Spinal cord (tissue), 10 donors: Measurements from ENCODE around the gene KRT81. TPM values are rescaled to one million over a fixed set of nuclear protein-coding genes. Genes with fewer than 3 reads are reported as not detected.

Experiments used
- DNase-seq, 6 donors: peaks; one replicate each; pipeline versions ENCODE4 v3.0.0 to v3.0.0-alpha.2; 2013 to 2015; ENCODE audit warnings: low spot score in 6 of 6, low read depth in 4 of 6
- H3K27ac ChIP-seq: one replicate; pipeline ENCODE4 v1.5.1; 2013; ENCODE audit warnings: low read depth, low read length, control low read depth
- H3K27me3 ChIP-seq: one replicate; pipeline ENCODE4 v1.6.1; 2013; ENCODE audit warnings: low read length; ENCODE audit not compliant: control insufficient read depth, insufficient read depth
- H3K36me3 ChIP-seq: one replicate; pipeline ENCODE4 v1.6.1; 2013; ENCODE audit warnings: low read length; ENCODE audit not compliant: control insufficient read depth, insufficient read depth
- H3K4me1 ChIP-seq: one replicate; pipeline ENCODE4 v1.6.1; 2013; ENCODE audit warnings: low read length; ENCODE audit not compliant: control insufficient read depth, insufficient read depth
- H3K4me3 ChIP-seq: one replicate; pipeline ENCODE4 v1.5.1; 2013; ENCODE audit warnings: low read depth, low read length, control low read depth
- H3K9me3 ChIP-seq: one replicate; pipeline ENCODE4 v1.6.1; 2013; ENCODE audit warnings: low read length; ENCODE audit not compliant: control insufficient read depth, insufficient read depth
- WGBS: methylation state at CpG from one replicate; pipeline ENCODE4 v1.1.5; 2013; ENCODE audit warnings: missing lambda C conversion rate; ENCODE audit not compliant: insufficient coverage; 5-methylcytosine and 5-hydroxymethylcytosine counted together
- polyA plus RNA-seq, 2 donors: library from polyadenylated mRNA; unstranded; fragments of 120-200 nt; gene quantifications; one replicate each; pipeline ENCODE4 v1.2.1, GENCODE V29; 2013; ENCODE audit not compliant: insufficient read length in 2 of 2
- total RNA-seq, 2 donors: library from RNA; depleted of rRNA in 1 of 2; stranded (reverse); fragments of 120-200 nt in 1 of 2; fragments of >200 nt in 1 of 2; gene quantifications; one replicate each; pipeline versions ENCODE4 v1.2.3 to v1.2.4, GENCODE V29; 2013 to 2014
- donor health status: healthy.

The KRT81 gene
- total and polyA plus RNA-seq, 4 donors: 0.15 to 0.55 (median 0.17) TPM; not detected in 1

DNA sequence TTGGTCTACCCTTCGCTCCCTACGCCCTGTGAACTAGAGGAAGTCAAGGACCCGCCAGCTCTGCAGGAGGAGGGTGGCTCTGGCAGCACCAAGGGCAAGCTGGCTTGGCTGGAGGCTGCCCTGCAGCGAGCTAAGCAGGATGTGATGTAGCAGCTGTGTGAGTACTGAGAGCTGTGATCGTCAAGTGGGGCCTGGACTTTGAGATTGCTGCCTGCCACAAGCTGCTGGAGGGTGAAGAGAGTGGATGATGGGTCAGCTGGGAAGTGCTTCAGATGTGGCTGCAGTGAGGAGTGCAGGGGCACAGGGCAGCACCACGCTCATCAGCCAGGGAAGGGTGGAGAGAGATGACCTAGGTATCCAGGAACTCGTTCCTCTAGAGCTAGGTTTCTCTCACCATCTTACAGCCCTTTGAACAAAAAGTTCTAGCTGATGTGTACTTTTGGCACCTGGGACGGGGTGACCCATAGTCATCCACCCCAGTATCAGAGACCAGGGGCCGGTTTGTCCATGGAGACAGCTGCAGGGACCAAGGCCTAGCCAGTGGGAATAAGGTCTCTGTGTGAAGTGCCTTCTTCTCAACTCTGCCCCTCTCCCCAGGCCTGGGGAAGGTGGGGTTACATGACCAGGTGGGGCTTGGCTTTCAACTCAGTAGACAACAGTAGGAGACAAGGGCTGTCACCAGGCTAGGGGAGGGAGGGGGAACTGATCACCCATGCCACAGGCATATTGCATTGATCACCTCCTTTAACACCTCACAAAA lies 13.7 kb downstream of the KRT81 start:
- no peak for DNase-seq
- H3K27me3 ChIP-seq: no peaks in the 10 kb centered on the region
- no peak overlapping the region for H3K4me3 ChIP-seq
- no peaks in the 10 kb centered on the region for H3K9me3 ChIP-seq
- no peak overlapping the region for H3K27ac ChIP-seq
- H3K36me3 ChIP-seq: no peaks in the 10 kb centered on the region
- no peaks in the 10 kb centered on the region for H3K4me1 ChIP-seq
- WGBS: 88% methylated on average over 8 of the region's 9 CpGs

DNA sequence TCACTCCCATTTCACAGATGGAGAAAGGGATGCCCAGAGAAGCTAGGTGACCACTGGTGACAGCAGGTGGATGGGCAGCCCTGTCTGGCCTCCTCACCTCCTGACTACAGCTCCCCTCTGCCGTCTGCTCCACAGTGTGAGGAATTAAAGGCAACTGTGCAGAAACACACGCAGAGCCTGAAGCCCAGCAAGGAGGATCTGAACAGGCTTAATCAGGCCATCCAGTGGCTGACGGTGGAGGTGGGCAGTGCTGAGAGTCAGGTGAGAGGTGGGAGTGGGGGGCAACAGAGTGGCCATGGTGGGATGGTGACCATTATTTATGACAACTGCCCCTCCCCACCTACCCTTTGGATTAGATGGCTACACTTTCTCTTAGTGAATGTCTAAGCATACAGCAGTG lies 15.6 kb downstream of the KRT81 start:
- no peak for DNase-seq
- Histone ChIP-seq H3K9me3 (no peaks in the 10 kb centered on the region), H3K27ac (no peak overlapping the region), H3K36me3 (no peaks in the 10 kb centered on the region), H3K27me3 (no peaks in the 10 kb centered on the region), H3K4me1 (no peaks in the 10 kb centered on the region), H3K4me3 (no peak overlapping the region)
- 73% methylated on average over 2 of the region's 3 CpGs for WGBS

- no peak within 1 kb of the TSS for H3K4me3 ChIP-seq
- 45% methylated on average over 3 of the region's 3 CpGs for WGBS
- no peak within 1 kb of the TSS for H3K27ac ChIP-seq
- H3K4me1 ChIP-seq: no peaks in the 10 kb centered on the region
- no peak for DNase-seq
- H3K9me3 ChIP-seq: no peaks in the 10 kb centered on the region
- H3K27me3 ChIP-seq: no peaks in the 10 kb centered on the region
- H3K36me3 ChIP-seq: no peaks in the 10 kb centered on the region
Observed at GRCh38 chr12:52274521-52275120, 16.7 kb downstream of the KRT81 start, which contains the start of gene KRT86. TSS of gene KRT86 (plus strand) at chr12:52274645. CDS start at chr12:52301917, 27,272 bp downstream.

DNA sequence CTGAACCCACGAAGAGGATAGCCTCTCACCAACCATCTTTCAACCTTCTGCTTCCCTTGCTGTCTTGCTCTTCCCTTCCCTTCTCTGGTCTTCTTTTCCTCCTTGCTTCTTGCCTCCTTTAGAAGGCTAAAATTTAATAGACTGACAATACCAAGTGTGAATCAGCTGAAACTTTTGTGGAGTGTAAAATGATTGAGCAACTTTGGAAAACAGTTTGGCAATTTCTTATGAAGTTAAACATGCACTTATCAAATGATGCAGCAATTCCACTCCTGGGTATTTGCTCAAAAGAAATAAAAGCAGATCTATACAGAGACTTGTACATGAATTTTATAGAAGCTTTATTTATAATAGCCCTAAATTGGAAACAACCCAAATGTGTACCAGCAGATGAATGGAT lies 20.2 kb downstream of the KRT81 start:
- H3K9me3 ChIP-seq: no peaks in the 10 kb centered on the region
- H3K27ac ChIP-seq: no peak overlapping the region
- no CpG with 5 or more reads among the region's 1 CpG for WGBS
- H3K4me1 ChIP-seq: peaks cover 3% of the 10 kb centered on the region
- no peak overlapping the region for H3K4me3 ChIP-seq
- DNase-seq: no peak
- no peaks in the 10 kb centered on the region for H3K36me3 ChIP-seq
- H3K27me3 ChIP-seq: no peaks in the 10 kb centered on the region

- no peaks in the 10 kb centered on the region for H3K36me3 ChIP-seq
- H3K27me3 ChIP-seq: no peaks in the 10 kb centered on the region
Observed at GRCh38 chr12:52270541-52271070, 20.7 kb downstream of the KRT81 start.

GRCh38 chr12:52268212-52268611 lies 23.1 kb downstream of the KRT81 start:
- Histone ChIP-seq H3K9me3 (no peaks in the 10 kb centered on the region), H3K36me3 (no peaks in the 10 kb centered on the region), H3K4me1 (peaks cover 3% of the 10 kb centered on the region), H3K27me3 (no peaks in the 10 kb centered on the region), H3K27ac (no peak overlapping the region), H3K4me3 (no peak overlapping the region)
- 57% methylated on average over 1 of the region's 2 CpGs for WGBS
- DNase-seq: no peak

More at GRCh38 chr12:52270541-52271070, 20.7 kb downstream of the KRT81 start:
- Histone ChIP-seq H3K4me3 (no peak overlapping the region), H3K4me1 (peaks cover 3% of the 10 kb centered on the region), H3K27ac (no peak overlapping the region), H3K9me3 (no peaks in the 10 kb centered on the region)
- 88% methylated on average over 5 of the region's 6 CpGs for WGBS
- no peak for DNase-seq

- peaks cover 3% of the 10 kb centered on the region for H3K4me1 ChIP-seq
- H3K4me3 ChIP-seq: no peak overlapping the region
- H3K27me3 ChIP-seq: no peaks in the 10 kb centered on the region
- WGBS: 92% methylated on average over 1 of the region's 3 CpGs
- no peaks in the 10 kb centered on the region for H3K36me3 ChIP-seq
- H3K9me3 ChIP-seq: no peaks in the 10 kb centered on the region
- DNase-seq: no peak
- H3K27ac ChIP-seq: no peak overlapping the region
Observed at GRCh38 chr12:52267699-52268098, 23.6 kb downstream of the KRT81 start.

GRCh38 chr12:52267266-52267665 lies 24.1 kb downstream of the KRT81 start:
- Histone ChIP-seq H3K4me3 (no peak overlapping the region), H3K27ac (no peak overlapping the region), H3K27me3 (no peaks in the 10 kb centered on the region), H3K36me3 (no peaks in the 10 kb centered on the region), H3K4me1 (peaks cover 3% of the 10 kb centered on the region), H3K9me3 (no peaks in the 10 kb centered on the region)
- DNase-seq: no peak
- WGBS: 100% methylated on average over 3 of the region's 3 CpGs

- no peak for DNase-seq
- H3K4me1 ChIP-seq: peaks cover 3% of the 10 kb centered on the region
- WGBS: 88% methylated on average over 2 of the region's 2 CpGs
- no peak overlapping the region for H3K27ac ChIP-seq
- H3K9me3 ChIP-seq: no peaks in the 10 kb centered on the region
- no peak overlapping the region for H3K4me3 ChIP-seq
- H3K27me3 ChIP-seq: peaks cover 1% of the 10 kb centered on the region
- no peaks in the 10 kb centered on the region for H3K36me3 ChIP-seq
Observed at GRCh38 chr12:52266514-52266913, 24.8 kb downstream of the KRT81 start.

- DNase-seq: no peak
- no peaks in the 10 kb centered on the region for H3K36me3 ChIP-seq
- no peak overlapping the region for H3K27ac ChIP-seq
- H3K4me1 ChIP-seq: peaks cover 3% of the 10 kb centered on the region
- no peaks in the 10 kb centered on the region for H3K9me3 ChIP-seq
- WGBS: 60% methylated on average over 2 of the region's 2 CpGs
- H3K4me3 ChIP-seq: no peak overlapping the region
- H3K27me3 ChIP-seq: peaks cover 6% of the 10 kb centered on the region
Observed at GRCh38 chr12:52264435-52264825, 26.9 kb downstream of the KRT81 start.
